ENCODE data around the gene CFAP45.

GRCh38 chr1:159915571-159916241 is 15.7 kb upstream of the CFAP45 start:
- TF ChIP-seq POLR2A (IDR thresholded peaks at IDR 0.05): no peak
- no peak for TF ChIP-seq CTCF (IDR thresholded peaks at IDR 0.05)
